ENCODE measurements around the gene UPB1. TPM values are rescaled to one million over a fixed set of nuclear protein-coding genes. Genes with fewer than 3 reads are reported as not detected.

The UPB1 gene
- total and polyA plus RNA-seq, 9 of the 15 experiments (the other 6 are each of a cell fraction or from before 2014, with no cell fraction given), result 0.06 to 0.11 TPM; not detected in 7

DNA sequence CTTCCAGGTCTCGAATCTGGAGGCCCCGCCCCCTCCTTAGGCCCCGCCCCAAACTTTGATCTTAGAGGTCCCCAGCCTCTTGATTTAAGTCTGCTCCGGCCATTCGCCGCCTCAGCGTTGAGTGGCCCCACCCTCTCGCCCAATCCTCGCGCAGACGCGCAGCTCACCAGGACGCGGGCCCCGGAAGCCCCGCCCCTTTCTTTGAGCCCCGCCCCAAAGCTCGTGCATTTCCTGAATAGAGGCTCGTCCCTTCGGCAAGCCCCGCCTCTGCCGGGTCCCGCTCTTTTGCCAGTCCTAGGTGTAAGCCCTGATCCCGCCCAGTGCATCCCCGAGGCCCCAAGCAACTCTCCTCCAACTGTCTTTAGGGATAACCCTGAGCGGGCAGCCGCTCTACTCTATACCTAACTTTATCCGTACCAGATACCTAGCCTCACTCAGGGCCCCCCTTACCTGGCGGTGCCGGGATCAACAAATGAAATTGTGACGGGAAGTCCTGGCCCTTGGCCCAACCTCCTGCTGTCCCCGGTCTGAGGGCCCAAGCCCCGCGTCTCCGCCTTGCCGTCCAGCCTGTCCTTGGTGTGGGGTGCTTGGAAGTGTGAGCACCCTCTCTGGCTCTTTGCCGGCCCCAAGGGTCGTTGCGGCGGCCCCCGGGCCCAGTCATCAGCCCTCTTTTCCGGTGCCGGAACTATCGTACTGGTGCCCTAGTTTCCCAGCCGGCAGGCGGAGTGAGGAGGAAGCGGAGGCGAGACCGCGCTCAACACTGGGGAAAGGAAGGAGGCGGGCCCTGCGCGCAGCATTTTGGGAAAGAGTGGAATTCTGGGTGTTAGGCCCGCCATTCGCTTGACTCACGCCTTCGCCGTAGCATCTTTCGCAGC, 60.3 kb downstream of the UPB1 start, which contains the start of gene SNRPD3 (continued):
- TF ChIP-seq ZBTB11 (CRISPR knock-in tag; IDR thresholded peaks at IDR 0.05), result peak; percentile 94 to 99 (median 99)
- no peak for TF ChIP-seq PRPF4 (IDR thresholded peaks at IDR 0.05; ENCODE audit: insufficient read depth, low read depth, low read length, poor library complexity, severe bottlenecking)
- TF ChIP-seq CHD1 (IDR thresholded peaks at IDR 0.05; ENCODE audit: low read length), result no peak
- no peak for TF ChIP-seq MIER1 (IDR thresholded peaks at IDR 0.05; ENCODE audit: low read depth)
- peak; percentile 57; the same call in 1 of the 2 replicates for TF ChIP-seq FOSL1 (tag; conservative IDR thresholded peaks at IDR 0.05)
- TF ChIP-seq REST (IDR thresholded peaks at IDR 0.05; ENCODE audit: borderline replicate concordance), result no peak
- 0 out of 2 replicates have a peak, but pooled peaks have one; percentile 38 for TF ChIP-seq REST (CRISPR knock-in tag; IDR thresholded peaks at IDR 0.05; ENCODE audit: low read depth)

Measured in K562 (cell line).